NCI-H345 (cell line): ENCODE measurements around the gene ABLIM2.

ENCODE experiments used
- DNase-seq: peaks from one replicate; lab custom pipeline; 2025; lab: John Stamatoyannopoulos, UW

The ABLIM2 gene

GRCh38 chr4:8067945-8068896 lies 90.4 kb downstream of the ABLIM2 start:
- DNase-seq = no peak

GRCh38 chr4:8067274-8067936 lies 91.2 kb downstream of the ABLIM2 start:
- DNase-seq = no peak

DNA sequence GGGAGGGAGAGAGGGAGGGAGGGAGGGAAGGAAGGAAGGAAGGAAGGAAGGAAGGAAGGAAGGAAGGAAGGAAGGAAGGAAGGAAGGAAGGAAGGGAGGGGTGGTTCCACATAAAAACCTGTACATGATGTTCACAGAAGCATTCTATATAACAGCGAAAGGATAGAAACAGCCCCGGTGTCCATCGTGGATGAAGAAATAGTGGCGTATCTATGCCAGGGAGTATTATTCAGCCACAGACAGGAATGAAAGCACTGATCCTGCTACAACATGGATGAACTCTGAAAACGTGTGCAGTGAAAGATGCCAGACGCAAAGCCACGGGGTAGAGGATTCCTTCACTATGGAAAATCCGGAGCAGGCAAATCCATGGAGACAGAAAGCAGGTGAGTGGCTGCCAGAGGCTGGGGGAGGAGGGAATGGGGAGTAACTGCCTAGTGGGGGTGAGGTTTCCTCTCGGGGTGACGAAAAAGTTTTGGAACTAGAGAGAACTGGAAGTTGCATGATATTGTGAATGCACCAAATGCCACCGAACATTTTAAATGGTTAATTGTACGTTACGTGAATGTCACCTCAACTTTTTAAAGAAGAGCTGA lies 92.2 kb downstream of the ABLIM2 start:
- DNase-seq = no peak

- no peak for DNase-seq
These were observed 94.5 kb downstream of the ABLIM2 start for GRCh38 chr4:8063974-8064563.

- DNase-seq = no peak
These were observed 97.0 kb downstream of the ABLIM2 start for GRCh38 chr4:8061573-8061972.

GRCh38 chr4:8061145-8061544 lies 97.5 kb downstream of the ABLIM2 start:
- DNase-seq = no peak

DNA sequence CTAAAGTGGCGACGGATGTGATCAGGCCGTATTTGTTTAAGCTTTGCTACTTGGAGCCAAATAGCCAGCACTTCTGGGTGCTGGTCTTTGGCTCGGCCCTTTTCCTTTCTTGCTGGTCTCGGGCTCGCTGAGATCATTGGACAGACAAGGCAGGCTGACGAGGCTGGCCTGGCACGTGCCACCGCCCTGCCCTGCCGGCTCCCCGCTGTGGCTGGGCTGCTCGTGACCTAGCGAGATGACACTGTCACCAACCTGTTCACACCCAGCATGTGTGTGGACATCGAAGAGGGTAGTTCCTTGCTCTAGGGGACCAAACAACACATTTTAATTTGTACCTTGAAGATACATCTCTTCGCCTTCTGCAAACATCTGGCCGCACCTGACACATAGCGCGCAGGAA lies 98.0 kb downstream of the ABLIM2 start:
- no peak for DNase-seq

DNA sequence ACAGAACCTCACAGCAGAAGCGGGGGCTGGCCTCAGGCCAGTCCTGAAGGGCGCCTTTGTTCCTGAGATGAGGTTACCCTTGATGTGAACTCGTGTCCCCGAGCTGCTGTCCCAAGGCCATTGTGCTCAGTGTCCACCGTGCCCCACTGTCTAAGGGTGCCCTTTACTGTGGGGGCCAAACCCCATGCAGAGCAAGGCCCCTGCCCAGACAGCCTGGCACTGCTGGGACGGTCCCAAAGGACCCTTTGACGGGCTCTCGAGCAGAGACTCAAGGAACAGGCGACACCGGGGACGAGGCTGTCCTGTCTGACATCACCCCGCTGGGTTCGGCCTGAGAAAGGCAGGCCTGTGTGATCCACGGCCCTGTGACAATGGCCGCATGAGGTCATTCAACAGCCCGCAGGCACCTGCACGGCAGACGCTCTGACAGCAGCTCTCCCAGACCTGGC lies 100.6 kb downstream of the ABLIM2 start:
- no peak for DNase-seq

GRCh38 chr4:8055206-8055605 lies 103.4 kb downstream of the ABLIM2 start:
- no peak for DNase-seq

DNA sequence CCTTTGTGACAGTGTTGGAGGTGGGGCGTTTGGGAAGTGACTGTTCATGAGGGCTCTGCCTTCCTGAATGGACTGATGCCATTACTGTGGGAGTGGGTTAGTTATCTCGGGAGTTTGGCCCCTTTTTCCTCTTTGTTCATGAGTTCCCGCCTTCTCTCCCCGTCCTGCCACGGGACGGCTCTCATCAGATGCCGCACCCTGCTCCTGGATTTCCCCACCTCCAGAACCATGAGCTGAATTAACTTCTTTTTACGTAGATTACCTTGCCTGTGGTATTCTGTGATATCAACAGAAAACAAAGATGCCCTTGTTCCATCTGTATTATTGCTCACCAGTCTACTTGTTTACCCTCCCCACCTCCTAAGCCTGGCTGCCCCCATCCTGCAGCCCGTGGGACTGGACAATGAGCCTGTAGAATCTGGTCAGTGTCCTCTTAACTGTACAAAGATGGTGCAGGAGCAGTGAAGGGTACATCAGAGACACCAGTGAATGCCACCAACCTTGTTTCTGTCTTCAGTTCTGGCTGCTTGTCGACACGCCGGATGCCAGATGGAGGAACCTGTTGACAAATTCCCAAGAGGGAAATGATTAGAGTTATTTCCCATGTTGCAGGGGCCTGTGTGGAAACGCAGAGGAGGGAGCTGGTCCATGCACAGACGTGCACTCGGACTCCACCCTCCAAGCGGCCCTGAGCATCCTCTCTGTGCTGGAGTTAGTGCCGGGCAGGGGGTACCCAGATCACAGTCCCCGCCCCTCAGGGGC lies 104.7 kb downstream of the ABLIM2 start:
- no peak for DNase-seq

DNA sequence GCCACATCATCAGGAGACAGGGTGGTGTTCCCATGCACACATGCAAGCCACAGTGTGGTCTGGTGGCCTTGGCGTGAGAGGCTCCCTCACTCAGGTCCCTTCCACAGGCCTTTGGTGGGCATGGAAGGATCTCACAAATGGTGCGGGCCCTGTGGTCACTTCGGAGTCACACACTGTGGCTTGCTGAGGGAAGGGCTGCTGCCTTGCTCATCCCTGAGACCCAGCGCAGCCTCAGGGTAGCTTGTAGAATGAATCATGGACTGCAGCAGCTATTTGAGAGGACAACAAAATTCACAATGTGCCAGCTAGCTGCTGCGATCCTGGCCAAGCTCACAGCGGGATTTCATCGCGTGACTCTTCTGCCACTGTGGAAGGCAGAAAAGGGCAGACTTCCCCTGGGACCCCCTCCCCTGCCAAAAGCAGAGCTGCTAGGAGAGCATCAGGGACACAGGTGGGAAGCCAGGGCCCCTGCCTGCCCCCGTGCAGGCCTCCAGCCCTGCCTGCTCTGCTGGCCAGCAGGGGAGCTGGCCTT lies 106.4 kb downstream of the ABLIM2 start:
- DNase-seq = no peak

GRCh38 chr4:8051644-8052043 lies 107.0 kb downstream of the ABLIM2 start:
- DNase-seq = no peak

DNA sequence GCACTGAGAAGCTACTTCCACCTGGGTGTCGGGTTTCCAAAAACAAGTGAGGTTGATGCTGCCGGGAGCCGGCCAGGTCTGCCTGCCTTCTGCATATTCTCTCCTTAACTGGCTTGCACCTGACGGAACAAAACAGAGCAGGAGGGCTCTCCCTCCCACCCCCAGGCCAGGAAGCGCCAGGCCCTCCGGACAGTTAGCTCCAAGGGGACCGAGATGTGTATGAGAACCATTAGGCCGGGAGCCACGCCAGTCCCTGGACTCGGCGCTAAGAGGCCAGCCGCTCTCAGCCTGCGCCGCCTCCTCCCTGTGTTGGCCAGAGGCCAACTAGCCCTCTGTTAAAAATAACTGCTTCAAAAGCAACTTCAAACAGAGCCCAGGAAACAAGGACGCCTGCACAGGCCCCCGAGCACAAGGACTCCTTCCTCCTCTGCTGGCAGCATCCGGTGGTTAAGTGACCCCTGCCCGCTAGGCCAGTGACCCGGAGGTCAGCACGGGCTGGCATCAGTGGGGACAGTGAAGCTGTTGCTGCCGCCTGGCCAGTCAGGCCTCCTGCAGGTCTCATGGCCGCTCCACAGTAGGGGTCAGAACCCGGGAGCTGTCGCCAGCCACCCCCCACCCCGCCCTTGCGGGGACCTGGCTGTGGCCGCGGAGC lies 107.9 kb downstream of the ABLIM2 start:
- peak; percentile 85 for DNase-seq

- DNase-seq = no peak
These were observed 108.4 kb downstream of the ABLIM2 start for GRCh38 chr4:8050180-8050554.

- DNase-seq = no peak
These were observed 109.5 kb downstream of the ABLIM2 start for GRCh38 chr4:8048856-8049676.

DNA sequence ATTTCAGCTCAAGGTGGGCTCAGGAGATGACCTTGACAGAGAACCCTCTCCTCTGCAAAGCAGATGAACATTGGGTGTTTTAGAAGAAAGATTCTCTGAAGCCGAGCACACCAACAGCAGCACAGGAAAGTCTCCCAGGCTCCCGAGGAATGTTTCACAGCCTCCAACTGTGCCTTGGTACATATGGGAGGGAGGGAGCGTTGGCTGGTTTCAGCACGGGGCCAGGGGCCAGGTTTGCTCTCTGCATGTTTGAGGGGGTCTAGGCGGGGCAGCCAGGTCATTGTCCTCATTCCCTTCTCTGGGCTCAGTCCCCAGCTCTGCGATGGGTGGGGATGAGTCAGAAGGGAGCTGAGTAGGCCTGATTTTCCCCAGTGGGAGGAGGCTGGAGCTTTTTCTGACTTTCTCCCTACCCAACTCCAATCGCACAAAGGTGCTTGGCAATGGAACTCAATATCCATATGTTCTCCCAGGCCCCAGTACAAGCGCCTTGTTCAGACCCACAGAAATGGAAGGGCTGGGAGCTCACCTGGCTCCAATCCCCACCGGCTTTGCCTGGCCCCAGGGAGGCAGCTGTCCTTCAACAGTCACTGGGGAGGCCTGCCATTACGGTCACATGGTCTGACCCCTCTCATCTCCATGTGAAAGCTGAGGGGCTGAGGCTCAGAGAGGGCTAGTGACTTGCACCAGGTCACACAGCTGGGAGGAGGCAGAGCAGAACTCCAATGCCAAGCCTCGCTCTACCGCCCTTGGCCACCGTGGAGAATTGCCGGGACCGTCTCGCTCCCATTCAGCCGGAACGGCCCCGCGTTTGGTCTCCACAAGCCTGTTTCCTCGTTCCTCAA lies 110.6 kb downstream of the ABLIM2 start:
- DNase-seq = no peak

GRCh38 chr4:8046925-8047541 lies 111.6 kb downstream of the ABLIM2 start:
- no peak for DNase-seq

- DNase-seq = peak; percentile 31
These were observed 112.7 kb downstream of the ABLIM2 start for GRCh38 chr4:8045909-8046308.

GRCh38 chr4:8044699-8045098 lies 113.9 kb downstream of the ABLIM2 start:
- peak; percentile 97 for DNase-seq
